CD4-positive, alpha-beta T cell treated with Interleukin-4 for 1 hour (primary cell): ENCODE measurements around the gene RCE1.

Source experiments
- DNase-seq, 2 donors: peaks; one replicate each; pipeline ENCODE4 v3.0.0-alpha.2; 2020 to 2022

Gene RCE1

GRCh38 chr11:66891851-66892660, 48.8 kb downstream of the RCE1 start:
- DNase-seq = no peak

GRCh38 chr11:66892911-66893310, 49.7 kb downstream of the RCE1 start:
- DNase-seq = no peak

GRCh38 chr11:66894141-66894540, 50.9 kb downstream of the RCE1 start:
- no peak for DNase-seq
